Activated T-helper 1 cell treated with anti-CD3 and anti-CD28 coated beads, Interleukin-12 subunit alpha, Interleukin-12 subunit beta, Interleukin-2, Interleukin-4 antibody, amounts not matched to agents 30 ng/mL and 10 ng/mL and 1 ng/mL, durations not matched to agents 14 hours and 24 hours and 36 hours (primary cell): ENCODE results near the gene PRDM16. TPM values are rescaled to one million over a fixed set of nuclear protein-coding genes. Genes with fewer than 3 reads are reported as not detected.

Experiments
- DNase-seq: peaks from one replicate; pipeline ENCODE4 v3.0.0; 2021; ENCODE audit warnings: low spot score
- H3K27ac Mint-ChIP-seq: one replicate; pipeline ENCODE4 v1.8.0; 2021; ENCODE audit warnings: mild to moderate bottlenecking, mixed read lengths
- H3K27me3 Mint-ChIP-seq: one replicate; pipeline ENCODE4 v1.8.0; 2022; ENCODE audit warnings: mild to moderate bottlenecking, moderate library complexity, mixed read lengths; ENCODE audit not compliant: insufficient read depth
- H3K36me3 Mint-ChIP-seq: one replicate; pipeline ENCODE4 v1.8.0; 2021; ENCODE audit warnings: low read depth, mixed read lengths
- H3K4me1 Mint-ChIP-seq: one replicate; pipeline ENCODE4 v1.8.0; 2021; ENCODE audit warnings: low read depth, mixed read lengths
- H3K4me3 Mint-ChIP-seq: one replicate; pipeline ENCODE4 v1.8.0; 2021; ENCODE audit warnings: mild to moderate bottlenecking, moderate library complexity, mixed read lengths
- H3K9me3 Mint-ChIP-seq: one replicate; pipeline ENCODE4 v1.8.0; 2021; ENCODE audit warnings: mixed read lengths
- intact Hi-C: fragments of 100-400 bp; cut with micrococcal nuclease; formaldehyde crosslinking; loops from one replicate; pipeline ENCODE4 v1.15.1; 2024
- total RNA-seq: library from RNA; stranded (reverse); gene quantifications from 2 replicates; pipeline ENCODE4 v1.2.3, GENCODE V29; 2022

PRDM16 gene
- total RNA-seq, 1 donor from 2014 or later, result not detected

DNA sequence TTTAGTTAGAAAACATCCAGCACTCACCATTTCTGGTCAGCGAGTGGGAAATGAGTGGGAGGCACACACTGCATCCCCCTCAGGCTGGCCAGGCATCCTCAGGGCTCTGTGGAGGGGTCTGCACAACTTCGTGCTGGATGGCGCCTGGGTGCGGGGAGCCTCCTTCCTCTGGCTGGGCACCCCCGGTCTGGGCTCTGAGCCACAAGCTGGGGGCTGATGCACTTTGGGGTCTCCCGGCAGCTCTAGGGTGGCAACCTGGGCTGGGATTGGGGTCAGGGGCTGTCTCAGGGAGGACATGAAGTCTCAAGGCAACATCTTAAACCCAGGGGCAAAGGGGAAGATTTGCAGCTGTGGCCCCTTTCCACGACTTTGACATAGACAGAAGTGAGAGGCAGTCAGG lies 23.5 kb downstream of the PRDM16 start:
- no peaks in the 10 kb centered on the region for H3K27me3 Mint-ChIP-seq
- H3K9me3 Mint-ChIP-seq, result no peaks in the 10 kb centered on the region
- no peak overlapping the region for H3K4me3 Mint-ChIP-seq
- H3K4me1 Mint-ChIP-seq, result no peaks in the 10 kb centered on the region
- intact Hi-C loops, result no loop called here
- no peak overlapping the region for H3K27ac Mint-ChIP-seq
- H3K36me3 Mint-ChIP-seq, result no peaks in the 10 kb centered on the region
- DNase-seq, result no peak

DNA sequence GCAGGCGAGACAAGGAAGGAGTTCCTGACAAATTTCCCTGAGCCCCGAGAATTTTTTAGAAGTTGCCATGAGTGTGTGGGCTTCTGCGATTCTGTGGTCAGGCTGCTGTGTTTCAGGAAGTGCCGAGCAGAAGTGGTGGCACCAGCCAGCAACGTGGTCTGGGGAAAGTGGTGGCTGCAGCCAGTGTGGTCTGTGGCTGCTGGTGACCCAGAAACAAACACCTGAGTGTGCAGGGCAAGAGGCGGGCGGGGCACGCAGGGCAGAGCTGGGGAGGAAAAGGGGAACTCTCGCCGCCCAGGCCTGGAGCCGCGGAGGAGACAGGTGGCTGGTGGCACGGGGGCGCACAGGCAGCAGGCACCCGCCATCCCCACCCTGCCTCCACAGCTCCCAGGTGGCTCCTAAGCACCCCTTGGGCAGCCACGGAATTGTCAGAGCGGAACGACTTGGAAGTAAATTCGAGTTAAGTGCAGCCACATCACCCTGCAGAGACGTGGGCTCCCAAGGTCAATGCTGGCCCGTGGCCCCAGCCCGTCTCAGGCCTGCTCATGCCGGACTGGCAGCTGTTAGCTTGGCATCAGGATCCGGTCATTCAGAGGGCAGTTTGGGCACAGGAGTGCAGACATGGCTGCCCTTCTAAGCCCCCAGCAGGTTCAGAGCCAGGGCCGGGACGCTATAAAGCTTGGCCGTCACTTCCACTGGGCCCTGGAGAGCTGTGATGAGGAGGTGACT lies 25.1 kb downstream of the PRDM16 start:
- H3K4me1 Mint-ChIP-seq, result no peaks in the 10 kb centered on the region
- no peaks in the 10 kb centered on the region for H3K27me3 Mint-ChIP-seq
- intact Hi-C loops, result no loop called here
- H3K36me3 Mint-ChIP-seq, result no peaks in the 10 kb centered on the region
- no peaks in the 10 kb centered on the region for H3K9me3 Mint-ChIP-seq
- no peak overlapping the region for H3K4me3 Mint-ChIP-seq
- no peak for DNase-seq
- H3K27ac Mint-ChIP-seq, result no peak overlapping the region

DNA sequence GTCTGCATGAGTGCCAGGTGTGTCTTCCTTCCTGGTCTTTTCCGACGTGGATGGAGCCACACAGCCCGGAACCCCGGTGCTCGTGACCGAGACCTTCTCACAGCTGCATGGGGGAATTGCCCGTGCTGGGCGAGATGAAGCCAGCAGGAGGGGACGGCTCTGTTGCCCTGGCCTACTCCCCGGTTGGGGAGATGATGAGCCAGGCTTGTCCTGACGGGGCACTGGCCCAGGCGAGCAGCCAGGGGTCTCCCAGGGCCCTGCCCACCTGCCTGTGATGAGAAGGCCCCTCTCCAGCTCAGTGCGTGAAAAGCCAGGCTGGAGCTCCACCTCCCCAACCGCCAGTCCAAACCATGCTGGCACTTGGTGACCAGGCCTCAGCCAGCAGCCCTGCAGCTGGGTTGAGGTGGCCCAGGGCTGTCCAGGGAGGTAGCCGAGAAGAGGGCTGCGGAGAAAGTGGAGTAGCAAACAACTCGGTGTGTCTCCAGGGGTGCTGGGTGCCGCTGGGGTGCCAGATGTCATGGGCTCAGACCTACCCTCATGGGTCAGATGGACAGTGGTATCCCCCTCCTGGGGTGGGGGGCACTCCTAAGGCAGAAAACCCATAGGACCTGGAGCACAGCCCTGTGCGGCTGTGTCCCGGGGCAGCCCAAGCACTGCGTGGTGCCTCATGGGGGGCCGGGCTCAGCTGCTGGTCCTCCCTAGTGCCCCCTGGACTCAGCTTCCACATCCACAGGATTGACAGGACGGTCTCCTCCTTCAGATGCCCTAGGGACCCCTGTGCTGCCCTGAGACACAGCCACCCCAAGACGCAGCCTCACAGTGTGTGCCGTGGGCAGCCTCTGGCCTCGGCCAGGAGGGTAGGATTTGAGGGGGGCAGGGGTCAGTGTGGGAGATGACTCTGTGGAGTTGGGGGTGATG lies 26.1 kb downstream of the PRDM16 start:
- no peaks in the 10 kb centered on the region for H3K36me3 Mint-ChIP-seq
- H3K27me3 Mint-ChIP-seq, result no peaks in the 10 kb centered on the region
- H3K4me1 Mint-ChIP-seq, result no peaks in the 10 kb centered on the region
- DNase-seq, result no peak
- no peak overlapping the region for H3K4me3 Mint-ChIP-seq
- intact Hi-C loops, result no loop called here
- H3K9me3 Mint-ChIP-seq, result no peaks in the 10 kb centered on the region
- H3K27ac Mint-ChIP-seq, result no peak overlapping the region

DNA sequence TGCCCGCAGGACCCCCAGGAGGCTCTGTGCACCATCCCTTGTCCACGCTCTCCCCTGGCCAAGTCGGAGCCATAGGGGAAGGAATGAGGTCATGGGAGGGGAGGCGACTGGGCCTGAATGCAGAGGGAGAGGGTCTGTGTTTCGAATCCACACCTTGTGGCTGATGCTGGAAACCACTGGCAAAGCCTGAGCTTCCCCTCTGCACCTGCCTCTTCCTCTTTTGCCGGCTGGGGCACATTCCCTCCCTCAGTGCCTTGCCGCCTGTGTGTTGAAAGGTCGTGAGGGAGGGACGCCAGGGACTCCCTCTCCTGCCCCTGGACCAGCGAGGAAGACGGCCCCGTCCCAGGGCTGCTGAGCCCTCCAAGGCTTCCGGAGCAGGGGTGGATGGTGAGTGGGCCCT lies 27.3 kb downstream of the PRDM16 start:
- Mint-ChIP-seq H3K36me3 (no peaks in the 10 kb centered on the region), H3K9me3 (no peaks in the 10 kb centered on the region), H3K4me1 (no peaks in the 10 kb centered on the region), H3K4me3 (no peak overlapping the region), H3K27ac (no peak overlapping the region), H3K27me3 (no peaks in the 10 kb centered on the region)
- intact Hi-C loops, result no loop called here
- no peak for DNase-seq

DNA sequence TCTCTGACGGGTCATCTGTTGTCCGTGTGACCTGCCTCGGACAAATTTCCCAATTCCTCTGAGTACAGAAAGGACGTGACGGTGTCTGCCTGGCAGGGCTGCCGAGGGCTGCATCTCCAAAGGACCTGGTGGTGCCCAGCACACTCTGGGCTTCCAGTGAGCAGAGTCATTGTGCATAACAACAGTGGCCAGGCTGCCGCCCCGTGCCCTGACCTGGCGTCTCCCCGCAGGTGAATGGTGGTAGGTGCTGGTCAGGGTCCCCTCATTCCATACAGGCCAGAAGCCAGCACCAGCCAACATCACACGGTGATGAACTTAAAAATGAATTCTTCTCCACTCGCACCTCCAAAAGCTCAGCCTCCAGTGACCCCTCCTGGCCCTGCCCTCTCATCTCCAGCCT lies 28.2 kb downstream of the PRDM16 start:
- intact Hi-C loops, result no loop called here
- no peak for DNase-seq
- Mint-ChIP-seq H3K4me3 (no peak overlapping the region), H3K4me1 (no peaks in the 10 kb centered on the region), H3K9me3 (no peaks in the 10 kb centered on the region), H3K27ac (no peak overlapping the region), H3K27me3 (peaks cover 2% of the 10 kb centered on the region), H3K36me3 (no peaks in the 10 kb centered on the region)

DNA sequence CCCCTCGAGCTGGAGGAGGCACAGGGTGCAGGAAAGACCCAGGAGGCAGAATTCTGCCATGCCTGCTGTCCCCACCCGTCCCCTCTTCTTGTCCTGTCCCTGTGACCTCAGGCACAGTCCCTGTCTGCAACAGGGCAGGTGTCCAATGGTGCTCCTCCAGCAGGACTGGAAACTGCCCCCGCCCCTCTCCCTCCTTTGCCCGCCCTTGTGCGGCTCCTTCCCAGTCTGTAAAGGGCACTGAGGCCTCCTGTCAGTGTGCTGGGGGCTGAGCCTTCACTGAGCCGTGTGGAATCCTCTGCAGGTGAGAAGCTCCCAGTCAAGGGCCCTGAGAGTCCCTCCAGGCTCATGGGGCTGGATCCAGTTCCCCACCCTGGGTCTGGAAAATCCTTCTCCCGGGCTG lies 28.9 kb downstream of the PRDM16 start:
- Mint-ChIP-seq H3K9me3 (no peaks in the 10 kb centered on the region), H3K4me3 (no peak overlapping the region), H3K36me3 (no peaks in the 10 kb centered on the region), H3K4me1 (no peaks in the 10 kb centered on the region), H3K27ac (no peak overlapping the region), H3K27me3 (peaks cover 2% of the 10 kb centered on the region)
- intact Hi-C loops, result no loop called here
- DNase-seq, result no peak

DNA sequence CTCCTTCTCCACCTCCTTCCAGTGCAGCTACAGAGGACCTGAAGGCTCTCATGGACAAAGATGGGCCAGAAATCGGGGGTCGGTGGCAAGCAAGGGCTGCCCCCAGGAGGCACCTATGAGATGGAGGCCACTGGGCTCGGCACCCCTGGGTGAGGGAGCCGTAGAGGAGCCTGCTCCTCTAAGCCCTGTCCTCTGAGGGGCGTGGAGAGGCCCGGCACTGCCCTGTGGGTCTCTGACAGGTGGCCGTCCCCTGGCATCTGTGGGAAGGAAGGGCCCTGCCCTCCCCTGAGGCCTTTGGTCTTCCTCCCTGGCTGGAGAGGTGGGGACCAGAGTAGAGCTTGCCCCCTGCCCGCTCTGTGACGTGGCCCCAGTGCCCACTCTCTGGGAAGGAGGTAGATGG lies 30.9 kb downstream of the PRDM16 start:
- no peak overlapping the region for H3K4me3 Mint-ChIP-seq
- intact Hi-C loops, result no loop called here
- no peaks in the 10 kb centered on the region for H3K36me3 Mint-ChIP-seq
- H3K27me3 Mint-ChIP-seq, result peaks cover 2% of the 10 kb centered on the region
- H3K9me3 Mint-ChIP-seq, result no peaks in the 10 kb centered on the region
- no peak for DNase-seq
- no peak overlapping the region for H3K27ac Mint-ChIP-seq
- H3K4me1 Mint-ChIP-seq, result no peaks in the 10 kb centered on the region

DNA sequence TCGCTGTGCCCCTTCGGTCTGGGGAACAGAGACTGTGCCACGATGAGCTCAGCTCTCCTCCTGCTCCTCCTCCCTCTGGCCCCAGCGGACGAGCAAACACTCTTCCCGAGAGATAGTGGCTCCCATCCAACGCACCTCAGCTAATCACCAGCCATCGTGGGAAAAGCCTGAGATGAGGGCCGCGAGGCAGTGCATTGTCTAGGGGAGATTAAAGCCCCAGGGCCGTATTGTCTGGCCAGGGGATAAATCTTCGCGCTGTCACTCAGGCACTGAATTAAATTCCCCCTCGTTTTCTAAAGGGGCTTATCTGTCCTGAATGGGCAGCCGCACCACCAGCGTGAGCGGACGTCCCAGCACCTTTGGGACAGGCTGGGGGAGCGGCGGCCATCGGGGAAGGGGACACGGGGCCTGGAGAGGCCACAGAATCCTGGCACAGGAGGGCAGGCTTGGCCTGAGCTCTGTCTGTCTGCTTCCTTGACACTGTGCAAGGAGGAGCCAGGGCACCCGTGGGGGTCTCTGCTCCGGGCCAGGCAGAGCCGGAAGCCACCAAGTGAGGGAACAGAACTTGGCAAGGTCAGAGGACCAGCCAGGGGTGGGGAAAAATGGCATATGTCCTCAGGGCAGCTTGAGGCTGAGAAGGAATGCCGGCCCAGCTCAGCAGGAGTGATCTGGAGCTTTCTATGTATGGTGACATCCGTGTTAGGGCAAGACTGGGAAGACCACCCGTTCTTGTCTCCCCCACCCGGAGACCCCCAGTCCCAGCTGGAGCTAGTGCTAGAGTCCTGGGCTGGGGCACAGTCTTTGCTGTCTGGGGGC lies 32.3 kb downstream of the PRDM16 start:
- intact Hi-C loops, result no loop called here
- Mint-ChIP-seq H3K27me3 (peaks cover 2% of the 10 kb centered on the region), H3K9me3 (no peaks in the 10 kb centered on the region), H3K36me3 (no peaks in the 10 kb centered on the region), H3K4me3 (no peak overlapping the region), H3K4me1 (no peaks in the 10 kb centered on the region), H3K27ac (no peak overlapping the region)
- no peak for DNase-seq

DNA sequence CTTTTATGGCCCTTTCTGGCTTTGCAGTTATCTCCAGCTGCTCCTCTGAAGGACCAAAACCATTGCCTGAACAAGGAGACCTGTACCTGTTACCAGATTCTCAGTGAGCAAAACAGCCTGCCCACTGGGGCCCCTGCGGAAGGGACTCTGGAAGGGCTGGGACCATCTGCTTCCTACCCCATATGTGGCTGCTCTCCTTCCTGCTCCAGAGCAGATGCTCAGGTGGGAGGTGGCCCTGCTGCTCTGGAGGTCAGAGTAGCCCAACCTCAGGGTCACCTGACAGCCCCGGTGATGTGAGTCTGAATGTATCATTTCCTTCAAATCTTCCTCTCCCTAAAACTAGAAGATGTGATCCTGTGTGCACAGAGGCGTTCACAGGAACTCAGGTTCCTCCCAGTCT lies 33.6 kb downstream of the PRDM16 start:
- H3K4me3 Mint-ChIP-seq, result no peak overlapping the region
- no peaks in the 10 kb centered on the region for H3K9me3 Mint-ChIP-seq
- H3K4me1 Mint-ChIP-seq, result no peaks in the 10 kb centered on the region
- no peak overlapping the region for H3K27ac Mint-ChIP-seq
- no peaks in the 10 kb centered on the region for H3K36me3 Mint-ChIP-seq
- intact Hi-C loops, result no loop called here
- H3K27me3 Mint-ChIP-seq, result peaks cover 3% of the 10 kb centered on the region
- no peak for DNase-seq

DNA sequence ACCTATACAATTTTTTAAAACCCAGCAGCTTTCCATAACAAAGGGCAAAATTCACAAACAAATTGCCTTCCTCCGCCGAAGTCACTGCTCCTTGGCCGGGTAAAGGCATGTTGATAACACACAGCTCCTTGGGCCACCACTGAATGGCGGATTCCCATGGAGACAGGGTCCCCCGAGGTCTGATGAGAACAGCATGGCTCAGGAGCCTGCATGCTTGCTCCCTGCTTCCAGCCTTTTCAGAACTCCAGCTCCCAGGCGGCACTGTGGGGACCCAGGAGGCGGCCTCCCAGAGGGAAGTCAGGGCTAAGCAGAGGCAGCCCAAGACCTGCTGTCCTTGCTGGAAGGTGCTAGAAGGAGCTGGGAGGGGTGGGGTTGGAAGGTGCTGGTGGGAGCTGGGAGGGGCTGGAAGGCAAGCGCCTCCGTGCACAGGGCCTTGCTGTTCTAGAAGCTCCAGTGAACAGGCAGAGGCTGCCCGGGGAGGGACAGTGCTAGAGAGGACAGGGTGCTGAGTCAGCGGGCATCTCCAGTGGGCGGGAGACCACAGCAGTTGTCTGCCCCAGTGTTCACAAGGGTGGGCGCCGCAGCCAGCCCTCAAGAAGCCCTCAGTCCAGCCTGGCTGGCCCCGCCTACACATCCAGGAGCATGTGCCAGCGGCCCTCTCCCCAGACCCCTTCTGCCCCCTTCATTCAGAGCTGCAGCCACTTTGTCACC lies 35.1 kb downstream of the PRDM16 start:
- intact Hi-C loops, result no loop called here
- Mint-ChIP-seq H3K4me3 (no peak overlapping the region), H3K36me3 (no peaks in the 10 kb centered on the region), H3K27me3 (peaks cover 3% of the 10 kb centered on the region), H3K27ac (no peak overlapping the region), H3K4me1 (no peaks in the 10 kb centered on the region), H3K9me3 (no peaks in the 10 kb centered on the region)
- DNase-seq, result no peak

DNA sequence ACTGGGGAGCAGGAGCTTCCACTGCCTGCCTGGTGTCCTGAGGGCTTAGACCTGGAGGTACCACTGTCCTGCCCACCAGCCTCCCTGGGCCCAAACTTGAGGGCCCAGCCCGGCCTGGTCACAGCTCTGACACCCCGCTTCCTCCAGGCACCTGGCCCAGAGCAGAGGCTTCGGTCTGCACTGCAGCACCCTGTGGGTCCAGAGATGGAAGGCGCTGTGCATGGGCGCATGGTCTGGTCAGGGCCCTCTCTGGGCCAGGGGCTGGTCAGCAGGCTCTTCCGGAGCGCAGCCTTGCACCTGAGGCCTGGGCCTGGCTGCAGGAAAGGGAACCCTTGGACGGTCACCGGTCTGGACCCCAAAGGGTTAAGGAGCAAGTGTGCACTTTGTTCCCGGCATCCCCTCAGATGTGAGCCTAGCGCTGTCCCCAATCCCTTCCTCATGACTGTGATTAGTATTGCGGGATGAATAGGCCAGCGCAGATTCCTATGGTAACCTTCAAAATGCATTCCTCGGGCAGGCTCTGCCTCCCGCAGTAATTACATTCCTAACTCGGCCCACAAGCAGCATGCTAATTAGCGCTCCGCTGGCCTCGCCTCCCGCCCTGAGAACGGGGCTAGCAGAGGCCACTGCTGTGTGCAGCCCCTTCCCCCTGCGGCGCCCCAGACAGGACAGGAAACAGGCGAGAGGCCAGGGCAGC lies 36.3 kb downstream of the PRDM16 start:
- H3K36me3 Mint-ChIP-seq, result no peaks in the 10 kb centered on the region
- DNase-seq, result no peak
- H3K4me1 Mint-ChIP-seq, result no peaks in the 10 kb centered on the region
- no peak overlapping the region for H3K27ac Mint-ChIP-seq
- intact Hi-C loops, result no loop called here
- no peaks in the 10 kb centered on the region for H3K9me3 Mint-ChIP-seq
- peaks cover 3% of the 10 kb centered on the region for H3K27me3 Mint-ChIP-seq
- H3K4me3 Mint-ChIP-seq, result no peak overlapping the region

DNA sequence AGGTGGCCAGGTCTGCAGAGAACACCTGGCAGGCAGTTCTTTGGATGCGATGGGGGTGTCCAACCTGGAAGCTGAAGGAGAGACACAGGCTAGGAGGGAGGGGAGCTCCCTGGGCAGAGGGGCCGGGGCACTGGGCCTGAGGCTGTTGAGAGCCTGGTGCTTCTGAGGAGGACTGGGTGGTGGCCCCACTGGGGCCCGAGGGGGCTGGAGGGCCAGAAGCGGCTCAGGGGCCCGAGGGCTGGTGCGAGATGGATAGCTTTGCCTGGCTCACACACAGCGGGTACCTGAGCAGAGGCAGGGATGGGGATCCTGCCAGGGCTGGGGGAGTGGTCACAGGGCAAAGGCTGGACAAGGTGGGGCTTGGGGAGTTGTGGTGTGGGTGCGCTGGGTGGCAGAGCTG lies 37.2 kb downstream of the PRDM16 start:
- Mint-ChIP-seq H3K4me3 (no peak overlapping the region), H3K27ac (no peak overlapping the region), H3K9me3 (no peaks in the 10 kb centered on the region), H3K4me1 (no peaks in the 10 kb centered on the region), H3K27me3 (peaks cover 3% of the 10 kb centered on the region), H3K36me3 (no peaks in the 10 kb centered on the region)
- intact Hi-C loops, result no loop called here
- DNase-seq, result no peak
